ENCODE results near the gene VCAN. TPM values are rescaled to one million over a fixed set of nuclear protein-coding genes. Genes with fewer than 3 reads are reported as not detected.

VCAN gene
- polyA plus RNA-seq, 10 donors, result 216 to 365 (median 271) TPM

DNA sequence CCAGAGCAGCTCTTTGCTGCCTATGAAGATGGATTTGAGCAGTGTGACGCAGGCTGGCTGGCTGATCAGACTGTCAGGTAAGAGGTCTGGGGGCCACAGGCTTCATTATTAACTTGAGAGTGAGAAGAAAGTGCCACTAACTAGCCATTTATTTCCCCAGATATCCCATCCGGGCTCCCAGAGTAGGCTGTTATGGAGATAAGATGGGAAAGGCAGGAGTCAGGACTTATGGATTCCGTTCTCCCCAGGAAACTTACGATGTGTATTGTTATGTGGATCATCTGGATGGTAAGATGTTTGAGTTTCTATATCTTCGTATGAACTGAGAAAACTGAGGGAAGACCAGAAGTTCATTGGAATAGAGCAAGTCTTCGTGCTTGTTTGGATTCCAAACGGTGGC is 22.1 kb downstream of the VCAN start:
- no peak for DNase-seq

DNA sequence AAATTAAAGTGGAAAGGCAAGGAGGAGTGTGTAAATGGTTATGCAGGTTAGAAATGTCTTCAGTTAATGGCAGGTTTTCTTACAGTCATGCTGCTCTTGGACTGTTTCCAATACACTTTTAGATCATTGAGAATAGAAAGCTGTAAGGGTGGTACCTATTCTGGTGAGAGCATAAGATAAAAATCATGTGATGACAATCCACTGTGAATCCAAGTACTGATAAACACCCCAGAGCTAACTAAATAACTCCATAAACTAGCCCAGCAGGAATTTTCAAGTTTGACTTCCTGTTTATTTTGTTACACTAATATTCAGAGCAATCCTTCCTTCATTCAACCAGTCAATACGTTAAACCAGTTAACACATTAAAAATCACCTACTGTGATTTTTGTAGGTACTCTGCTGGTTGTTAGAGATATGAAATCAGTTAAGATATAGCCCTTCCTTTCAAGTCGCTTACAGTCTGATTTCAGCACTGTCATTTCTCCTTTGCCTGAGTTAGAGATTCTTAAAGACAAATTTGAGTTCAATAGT is 22.6 kb downstream of the VCAN start:
- DNase-seq, result no peak

DNA sequence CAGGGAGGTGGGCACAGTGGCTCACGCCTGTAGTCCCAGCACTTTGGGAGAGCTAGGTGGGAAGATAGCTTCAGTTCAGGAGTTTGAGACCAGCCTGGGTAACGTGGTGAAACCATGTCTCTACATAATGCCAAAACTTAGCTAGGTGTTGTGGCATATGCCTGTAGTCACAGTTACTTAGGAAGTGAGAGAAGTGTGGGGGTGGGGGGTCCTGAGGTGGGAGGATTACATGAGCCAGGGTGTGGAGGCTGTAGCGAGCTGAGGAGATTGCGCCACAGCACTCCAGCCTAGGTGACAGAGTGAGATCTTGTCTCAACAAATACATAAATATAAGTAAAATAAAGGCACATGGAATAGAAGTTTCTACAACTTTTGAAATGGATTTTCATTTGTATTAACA is 23.1 kb downstream of the VCAN start:
- no peak for DNase-seq

- no peak for DNase-seq
Observed at GRCh38 chr5:83496626-83497025, 25.1 kb downstream of the VCAN start.

GRCh38 chr5:83498585-83498984 is 27.0 kb downstream of the VCAN start:
- no peak for DNase-seq

GRCh38 chr5:83503662-83504061 is 32.1 kb downstream of the VCAN start:
- DNase-seq, result peak in 1 of 3 donors; percentile 40

DNA sequence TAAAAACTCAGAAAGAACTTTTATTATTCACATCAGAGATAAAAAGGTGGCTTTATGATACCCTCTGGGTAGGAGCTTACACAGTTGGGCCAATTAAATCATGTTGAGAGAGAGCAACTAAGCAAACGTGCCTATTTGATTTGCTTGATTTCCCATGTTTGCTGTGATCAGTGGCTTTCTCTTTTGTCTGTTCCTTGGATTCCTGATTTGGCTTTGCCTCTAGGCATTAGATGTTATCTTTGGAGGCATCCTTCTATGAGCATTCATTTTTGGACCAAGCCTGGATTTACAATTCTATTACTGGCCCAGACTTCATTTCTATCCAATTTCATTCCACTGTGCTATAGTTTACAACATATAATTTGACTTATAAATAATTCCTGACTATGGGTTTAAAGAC is 35.9 kb downstream of the VCAN start:
- no peak for DNase-seq

- DNase-seq, result peak in 2 of 3 donors; percentile 66 to 80
Observed at GRCh38 chr5:83509540-83509939, 38.0 kb downstream of the VCAN start.

GRCh38 chr5:83510260-83510659 is 38.7 kb downstream of the VCAN start:
- peak in 2 of 3 donors; percentile 44 to 67 for DNase-seq

- no peak for DNase-seq
Observed at GRCh38 chr5:83512061-83512745, 40.7 kb downstream of the VCAN start.

- no peak for DNase-seq
Observed at GRCh38 chr5:83513081-83513480, 41.5 kb downstream of the VCAN start.

- no peak for DNase-seq
Observed at GRCh38 chr5:83513491-83513890, 41.9 kb downstream of the VCAN start.

- DNase-seq, result peak; percentile 81 to 90 (median 83)
Observed at GRCh38 chr5:83516377-83516776, 44.8 kb downstream of the VCAN start.

DNA sequence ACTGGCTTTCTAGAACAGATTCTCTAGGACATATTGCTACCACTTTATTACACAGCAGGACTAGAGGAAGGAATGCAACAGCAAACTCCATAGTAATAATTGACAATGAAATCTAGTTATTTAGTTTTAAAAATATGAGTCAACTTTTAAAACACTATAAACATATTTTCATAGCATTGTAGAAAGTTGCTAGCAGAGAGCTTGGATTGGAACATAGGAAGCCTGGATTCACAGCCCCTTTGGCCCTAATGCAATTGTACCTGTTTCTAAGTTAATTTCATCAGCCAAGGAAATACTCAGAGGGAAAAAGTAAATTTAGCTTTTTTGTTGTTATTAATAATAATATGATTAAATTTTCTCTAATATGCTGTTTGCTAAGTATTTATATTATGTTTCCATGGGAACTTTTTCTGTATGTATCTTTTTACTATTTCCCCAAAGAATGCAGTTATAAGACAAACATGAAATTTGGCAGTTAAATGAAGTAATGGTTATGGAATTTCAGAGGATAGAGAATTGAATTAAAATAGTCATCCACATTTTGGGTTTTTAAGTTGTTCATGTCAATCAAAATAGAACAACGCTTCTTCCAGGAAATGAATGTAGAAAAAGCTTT is 45.6 kb downstream of the VCAN start:
- DNase-seq, result peak; percentile 70 to 83 (median 77)

DNA sequence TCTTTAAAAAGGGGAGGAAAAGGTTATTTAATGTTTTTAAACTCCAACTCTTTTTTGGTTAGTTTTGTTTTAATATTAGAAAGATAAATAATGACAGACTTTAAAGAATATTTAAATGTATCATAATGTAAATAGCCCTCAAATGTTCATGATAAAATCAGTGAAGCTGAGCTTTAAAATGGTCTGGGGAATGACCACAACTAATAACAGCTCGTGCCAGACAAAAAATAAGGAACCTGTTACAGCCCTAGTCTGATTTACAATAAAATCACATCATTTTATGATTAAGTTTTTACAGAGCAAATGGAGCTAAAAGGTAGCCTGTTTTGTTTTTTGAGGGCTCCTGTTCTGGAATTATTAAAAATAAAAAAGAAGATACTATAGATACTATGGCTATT is 46.1 kb downstream of the VCAN start:
- peak in 2 of 3 donors; percentile 28 to 52 for DNase-seq

DNA sequence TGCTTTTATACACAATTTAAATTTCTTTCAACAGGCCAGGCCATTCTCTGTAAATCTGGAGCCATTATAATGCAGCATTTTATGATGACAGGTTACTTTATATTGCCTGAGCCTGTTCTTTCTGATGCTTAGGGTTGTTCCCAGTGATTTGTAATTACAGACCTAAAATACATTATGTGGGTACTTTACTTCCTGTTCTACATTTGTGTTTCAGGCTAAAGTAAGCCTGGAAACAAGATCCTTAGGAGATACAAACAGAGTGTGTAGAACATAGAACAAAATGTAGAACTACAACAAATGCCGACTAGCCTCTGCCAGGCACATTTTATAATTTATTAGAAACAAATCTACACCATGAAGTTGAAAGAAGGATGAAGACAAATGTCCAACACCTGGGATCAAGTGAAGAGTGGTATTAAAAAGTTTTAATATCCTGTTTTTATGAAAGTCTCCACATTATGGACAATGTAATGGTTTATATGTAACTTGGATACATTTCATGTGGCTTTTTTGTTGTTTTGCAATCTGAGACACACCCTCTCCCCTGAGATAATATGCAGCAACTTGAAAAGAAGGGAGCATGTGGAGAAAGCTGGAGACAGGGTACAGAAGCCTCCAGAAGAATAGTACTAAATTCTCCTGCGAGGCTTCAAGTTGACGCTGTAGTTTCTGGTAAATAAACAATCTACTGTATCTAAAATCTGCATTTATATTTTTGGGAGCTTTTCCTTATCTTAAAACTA is 46.9 kb downstream of the VCAN start:
- DNase-seq, result peak in 2 of 3 donors; percentile 30 to 50

DNA sequence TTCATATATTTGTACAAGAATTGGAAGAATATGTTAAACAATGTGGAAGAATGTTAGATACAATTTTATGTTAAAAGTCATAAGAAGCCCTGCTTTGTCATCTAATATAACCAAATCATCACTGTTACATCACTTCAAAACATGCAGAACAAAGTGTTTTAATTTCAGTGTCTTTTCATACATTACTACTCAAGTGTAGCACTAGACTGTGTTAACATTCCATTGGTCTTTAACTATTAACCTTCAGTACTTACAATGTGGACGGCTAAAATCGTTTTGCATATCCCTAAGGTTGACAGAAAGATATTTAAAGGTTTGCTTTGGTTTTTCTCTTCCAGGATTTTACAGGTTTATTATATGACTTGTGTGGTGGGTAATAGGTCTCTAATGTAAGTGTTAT is 50.9 kb downstream of the VCAN start:
- DNase-seq, result no peak

GRCh38 chr5:83523929-83524328 is 52.4 kb downstream of the VCAN start:
- DNase-seq, result peak in 2 of 3 donors; percentile 53 to 72

GRCh38 chr5:83524345-83524744 is 52.8 kb downstream of the VCAN start:
- DNase-seq, result no peak

DNA sequence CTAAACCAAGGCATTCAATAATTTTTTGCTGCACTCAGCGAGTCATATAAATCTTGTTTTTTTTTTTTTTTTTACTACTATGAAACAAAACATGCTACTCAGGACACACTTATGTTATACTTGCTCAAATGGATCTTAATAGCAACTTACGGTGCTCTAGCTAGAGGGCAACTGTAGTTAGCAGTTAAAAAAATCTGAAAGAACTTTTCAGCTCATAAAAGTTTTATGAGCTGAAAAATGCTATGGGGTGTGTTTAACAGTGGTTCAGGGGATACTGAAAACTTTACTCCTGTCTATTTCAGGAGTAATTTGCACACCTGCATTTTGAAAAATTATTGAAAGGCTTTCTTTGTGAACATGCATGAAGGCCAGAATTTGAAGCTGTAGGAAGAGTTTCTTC is 53.4 kb downstream of the VCAN start:
- DNase-seq, result no peak

DNA sequence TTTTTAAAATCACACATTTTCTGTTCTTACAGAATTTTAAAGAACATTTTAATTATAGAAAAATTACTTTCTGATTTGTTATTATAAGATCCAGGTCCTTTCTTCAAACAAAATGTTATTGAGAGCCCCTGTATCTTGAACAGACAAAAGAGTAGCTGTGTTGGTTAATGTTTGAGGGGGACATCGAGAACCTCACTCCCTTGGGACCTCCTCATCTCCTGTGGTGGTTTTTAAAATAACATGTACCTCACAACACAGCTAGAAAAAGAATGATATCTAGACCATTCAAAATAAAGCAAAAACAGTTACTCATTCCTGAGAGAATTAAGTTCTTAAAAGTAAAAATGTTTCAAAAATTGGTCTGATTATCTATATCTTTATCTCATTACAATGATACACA is 54.7 kb downstream of the VCAN start:
- no peak for DNase-seq

GRCh38 chr5:83527221-83527620 is 55.7 kb downstream of the VCAN start:
- no peak for DNase-seq

Measured in muscle of back (tissue), 11 donors.